Ovary (tissue), 9 donors: ENCODE measurements around the gene ZRANB1. TPM values are rescaled to one million over a fixed set of nuclear protein-coding genes. Genes with fewer than 3 reads are reported as not detected.

Source experiments
- DNase-seq, 5 donors: peaks; one replicate each; pipeline ENCODE4 v3.0.0-alpha.2; 2019 to 2020
- H3K27ac ChIP-seq, 2 donors: fragments of 200-600 bp; one replicate each; pipeline versions ENCODE4 v1.5.1 to v1.8.0; 2019 to 2022
- H3K27me3 ChIP-seq: fragments of 200-600 bp; one replicate; pipeline ENCODE4 v1.8.0; 2022
- H3K36me3 ChIP-seq: fragments of 200-600 bp; sonication (generic); one replicate; pipeline ENCODE4 v1.5.1; 2019
- H3K4me1 ChIP-seq: one replicate; pipeline ENCODE4 v1.8.1; 2013; ENCODE audit warnings: mild to moderate bottlenecking, moderate library complexity; ENCODE audit not compliant: insufficient read depth
- H3K4me3 ChIP-seq: fragments of 200-600 bp; sonication (generic); one replicate; pipeline ENCODE4 v1.5.1; 2017
- H3K9me3 ChIP-seq, 2 donors: fragments of 200-600 bp in 1 of 2; sonication (generic) in 1 of 2; one replicate each; pipeline versions ENCODE4 v1.5.1 to v1.8.1; 2013 to 2019; ENCODE audit warnings: mild to moderate bottlenecking in 1 of 2, moderate library complexity in 1 of 2
- EP300 ChIP-seq: sonication (generic); formaldehyde crosslinking; IDR thresholded peaks from one replicate; pipeline ENCODE4 v1.6.1; 2017; ENCODE audit warnings: antibody characterized with exemption
- POLR2A ChIP-seq: fragments of 450-650 bp; IDR thresholded peaks from one replicate; pipeline ENCODE4 v1.6.1; 2017; ENCODE audit warnings: antibody characterized with exemption, mild to moderate bottlenecking, moderate library complexity
- WGBS, 3 donors: extraction: QIAGEN DNeasy Blood & Tissue Kit in 1 of 3; methylation state at CpG; one replicate each; pipeline versions ENCODE4 v1.1.5 to v1.1.7; 2013 to 2017; 5-methylcytosine and 5-hydroxymethylcytosine counted together
- intact Hi-C, 4 donors: fragments of 100-400 bp; cut with DNase I; formaldehyde crosslinking; loops; one replicate each; pipeline versions ENCODE4 v1.11.0 to v1.15.1; 2022 to 2023
- polyA plus RNA-seq, 2 donors: library from polyadenylated mRNA; stranded (reverse); fragments of 200-250 nt in 1 of 2; fragments of 350-450 nt in 1 of 2; fragmentation: Illumina TruSeq in 1 of 2; extraction: RNeasy Lipid Tissue Mini Kit (QIAGEN cat#74804) in 1 of 2; gene quantifications; one replicate each; pipeline ENCODE4 v1.2.3, GENCODE V29; 2013 to 2014
- total RNA-seq, 7 donors: library from RNA; depleted of rRNA in 2 of 7; stranded (reverse); fragments of >200 nt in 2 of 7; fragmentation: NEBNext Ultra II Directional in 3 of 7; extraction: Animal tissue kit (Norgen Biotek cat#: 25700) in 3 of 7; gene quantifications; one replicate each; pipeline versions ENCODE4 v1.1.0 to v1.2.4, GENCODE V29; 2016 to 2023
- TF ChIP-seq, protein P1 (sequence below), 3 donors: fragments of 450-650 bp in 2 of 3; fragments of 200-600 bp in 1 of 3; IDR thresholded peaks; one replicate each; pipeline versions ENCODE4 v1.5.1 to v1.8.0; 2016 to 2022; ENCODE audit warnings: antibody characterized with exemption in 3 of 3, mild to moderate bottlenecking in 1 of 3
- donor health status: DM: no; HTN: no; CAD: no; lungs with moderate emphysema.
- donor health status: DM: no; HTN: no; CAD: no.
- donor health status: Bipolar disorder and iron deficiency.
- donor health status: DM: yes; HTN: yes; CAD: no.
- donor health status: DM: no; HTN: no; CAD: no.
- donor health status: DM: yes; HTN: yes; CAD: no.

The ZRANB1 gene
- total and polyA plus RNA-seq, 9 donors: 18.9 to 39.6 (median 27.5) TPM

DNA sequence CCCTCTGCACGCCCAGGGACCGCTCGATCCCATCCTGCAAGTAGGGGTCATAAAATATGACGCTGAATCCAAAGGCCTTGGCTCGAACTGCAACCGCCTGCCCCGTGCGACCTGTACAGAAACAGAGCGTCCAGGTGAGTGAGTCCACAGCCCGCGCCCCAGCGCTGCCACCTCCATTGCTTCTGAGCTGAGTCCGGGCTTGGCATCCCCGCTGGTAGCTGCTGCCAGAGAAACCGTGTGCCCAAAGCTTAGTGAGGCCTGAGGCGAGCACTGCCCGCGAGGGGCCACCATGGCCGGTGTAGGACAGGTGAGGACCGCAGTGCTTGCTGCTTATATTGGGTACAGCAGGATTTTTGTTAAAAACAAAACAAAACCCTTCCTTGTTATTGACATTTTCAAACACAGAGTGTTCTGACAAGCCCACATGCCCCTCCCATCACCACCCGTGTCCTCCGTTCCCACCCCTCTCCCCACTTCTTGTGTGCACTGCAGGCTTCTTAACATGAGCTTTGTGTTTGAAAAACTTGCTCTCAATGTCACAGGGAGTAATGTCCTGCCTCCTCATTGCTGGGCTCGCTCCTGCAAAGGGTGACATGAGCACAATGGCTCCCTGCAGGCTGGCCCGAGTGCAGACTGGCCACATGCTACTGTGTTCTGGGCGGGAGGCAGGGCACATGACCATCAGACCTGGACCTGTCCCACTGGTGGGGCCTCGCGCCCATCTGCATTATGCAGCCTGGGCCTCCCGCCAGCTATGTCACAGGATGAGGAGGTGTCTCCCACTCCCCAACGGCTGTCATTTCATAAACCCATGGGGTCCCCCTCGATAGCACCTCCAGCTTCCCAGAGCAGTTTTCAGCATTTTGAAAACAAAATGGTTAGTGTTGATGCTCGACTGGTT, 52.9 kb downstream of the ZRANB1 start:
- intact Hi-C loops: loop anchor here in 3 of 4 donors (5.0 to 10.0 kb wide), 4 partner anchors 60 to 167 kb away; partner anchors contain the start of gene CTBP2 (in 1 of the 3)
- Histone ChIP-seq H3K4me3 (no peak overlapping the region), H3K9me3 (no peaks in the 10 kb centered on the region), H3K36me3 (no peaks in the 10 kb centered on the region), H3K27ac (no peak overlapping the region), H3K4me1 (peaks cover 16% of the 10 kb centered on the region), H3K27me3 (no peaks in the 10 kb centered on the region)
- DNase-seq: peak in 2 of 5 donors; percentile 29 to 37
- TF ChIP-seq EP300 (no peak), POLR2A (no peak)
- TF ChIP-seq, protein P1, sequence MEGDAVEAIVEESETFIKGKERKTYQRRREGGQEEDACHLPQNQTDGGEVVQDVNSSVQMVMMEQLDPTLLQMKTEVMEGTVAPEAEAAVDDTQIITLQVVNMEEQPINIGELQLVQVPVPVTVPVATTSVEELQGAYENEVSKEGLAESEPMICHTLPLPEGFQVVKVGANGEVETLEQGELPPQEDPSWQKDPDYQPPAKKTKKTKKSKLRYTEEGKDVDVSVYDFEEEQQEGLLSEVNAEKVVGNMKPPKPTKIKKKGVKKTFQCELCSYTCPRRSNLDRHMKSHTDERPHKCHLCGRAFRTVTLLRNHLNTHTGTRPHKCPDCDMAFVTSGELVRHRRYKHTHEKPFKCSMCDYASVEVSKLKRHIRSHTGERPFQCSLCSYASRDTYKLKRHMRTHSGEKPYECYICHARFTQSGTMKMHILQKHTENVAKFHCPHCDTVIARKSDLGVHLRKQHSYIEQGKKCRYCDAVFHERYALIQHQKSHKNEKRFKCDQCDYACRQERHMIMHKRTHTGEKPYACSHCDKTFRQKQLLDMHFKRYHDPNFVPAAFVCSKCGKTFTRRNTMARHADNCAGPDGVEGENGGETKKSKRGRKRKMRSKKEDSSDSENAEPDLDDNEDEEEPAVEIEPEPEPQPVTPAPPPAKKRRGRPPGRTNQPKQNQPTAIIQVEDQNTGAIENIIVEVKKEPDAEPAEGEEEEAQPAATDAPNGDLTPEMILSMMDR (IDR thresholded peaks at IDR 0.05): no peak
- WGBS, 3 donors: 79 to 86% (median 80%) methylated on average over 31 of the region's 31 CpGs

DNA sequence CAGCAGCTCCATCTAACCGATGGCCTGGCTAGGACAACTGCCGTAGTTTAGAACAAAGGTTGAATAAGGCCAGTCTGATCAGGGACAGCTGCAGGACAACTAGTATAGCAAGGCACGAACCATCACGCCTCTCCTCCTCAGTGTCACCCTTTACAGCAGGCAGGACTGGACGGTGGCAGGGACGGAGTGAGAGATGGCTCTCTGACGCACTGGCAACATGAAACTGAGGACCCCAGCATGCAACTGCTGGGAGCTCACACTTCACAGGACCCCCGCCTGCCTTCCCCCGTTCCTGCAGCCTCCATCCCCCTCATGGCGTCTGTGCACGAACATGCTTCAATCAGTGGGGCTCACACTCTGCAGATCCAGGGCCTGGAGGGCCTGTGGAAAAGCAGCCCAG, 53.7 kb downstream of the ZRANB1 start:
- H3K4me1 ChIP-seq: peaks cover 24% of the 10 kb centered on the region
- no peak overlapping the region for H3K4me3 ChIP-seq
- no peaks in the 10 kb centered on the region for H3K9me3 ChIP-seq
- TF ChIP-seq, protein P1 (IDR thresholded peaks at IDR 0.05): no peak
- TF ChIP-seq EP300 (no peak), POLR2A (no peak)
- DNase-seq: peak in 2 of 5 donors; percentile 7 to 33
- H3K27me3 ChIP-seq: no peaks in the 10 kb centered on the region
- no peaks in the 10 kb centered on the region for H3K36me3 ChIP-seq
- intact Hi-C loops: loop anchor here in 3 of 4 donors (5.0 to 10.0 kb wide), 4 partner anchors 59 to 167 kb away; partner anchors contain the start of gene CTBP2 (in 1 of the 3)
- 91 to 94% (median 93%) methylated on average over 11 of the region's 11 CpGs for WGBS, 3 donors
- no peak overlapping the region for H3K27ac ChIP-seq

DNA sequence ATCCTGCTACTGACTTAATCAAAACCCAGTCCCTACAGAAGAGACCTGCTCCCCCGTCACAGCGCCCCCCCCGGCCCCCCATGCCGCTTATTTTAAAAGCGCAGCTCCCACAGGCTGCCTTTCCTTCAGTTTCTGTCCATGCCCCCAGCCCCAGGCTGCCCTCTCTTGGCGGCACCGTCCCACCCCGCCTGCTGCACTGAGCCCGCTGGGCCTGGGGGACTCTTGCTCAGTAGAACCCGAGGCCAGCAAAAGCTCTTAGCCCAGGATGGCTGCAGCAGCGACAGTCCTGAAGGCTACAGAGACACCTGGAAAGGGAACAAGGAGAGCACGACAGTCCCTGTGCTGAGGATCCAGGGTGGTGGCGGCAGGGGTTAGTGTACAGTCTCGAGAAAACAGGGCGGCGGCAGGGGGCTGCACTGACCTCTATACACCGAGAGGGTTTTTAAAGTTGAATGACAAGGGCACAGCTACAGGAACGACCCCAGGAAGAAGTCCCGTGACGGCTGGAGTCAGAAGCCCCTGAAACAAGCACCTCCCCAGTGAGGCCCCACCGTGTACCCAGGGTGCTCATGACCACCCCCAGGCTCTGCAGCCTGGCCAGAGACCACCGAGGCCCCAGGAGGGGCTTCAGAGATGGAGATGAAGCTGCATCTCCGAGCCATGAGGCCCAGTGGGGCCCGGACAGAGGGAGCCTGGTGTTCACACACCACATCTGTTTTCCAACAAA, 54.4 kb downstream of the ZRANB1 start:
- WGBS, 3 donors: 84 to 91% (median 84%) methylated on average over 24 of the region's 24 CpGs
- DNase-seq: peak in 2 of 5 donors; percentile 7 to 26
- Histone ChIP-seq H3K36me3 (no peaks in the 10 kb centered on the region), H3K9me3 (no peaks in the 10 kb centered on the region), H3K27me3 (no peaks in the 10 kb centered on the region), H3K4me3 (no peak overlapping the region), H3K4me1 (peaks cover 30% of the 10 kb centered on the region), H3K27ac (no peak overlapping the region)
- intact Hi-C loops: loop anchor here in 3 of 4 donors (5.0 to 10.0 kb wide), 4 partner anchors 59 to 166 kb away; partner anchors contain the start of gene CTBP2 (in 1 of the 3)
- TF ChIP-seq, protein P1 (IDR thresholded peaks at IDR 0.05): no peak
- no peak for TF ChIP-seq POLR2A
- TF ChIP-seq EP300: no peak

DNA sequence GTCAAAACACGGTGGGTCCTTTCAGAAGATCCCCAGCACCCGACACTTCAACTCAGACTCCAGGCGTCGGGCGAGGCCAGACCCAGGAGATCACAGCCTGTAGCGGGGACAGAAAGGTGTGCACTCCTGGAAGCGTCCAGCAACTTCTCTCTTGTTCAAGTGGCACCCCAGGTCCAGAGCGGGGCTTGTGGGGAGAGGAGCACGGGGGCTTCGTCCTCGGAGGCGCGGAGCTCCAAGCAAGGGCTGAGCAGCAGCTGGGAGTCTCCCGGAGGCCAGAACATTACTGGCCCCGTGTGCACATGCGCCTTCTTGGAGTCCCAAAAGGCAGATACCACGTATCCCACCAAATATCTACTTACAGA, 54.9 kb downstream of the ZRANB1 start:
- no peaks in the 10 kb centered on the region for H3K9me3 ChIP-seq
- H3K4me1 ChIP-seq: peaks cover 35% of the 10 kb centered on the region
- no peak for TF ChIP-seq POLR2A
- no peak for TF ChIP-seq EP300
- TF ChIP-seq, protein P1 (IDR thresholded peaks at IDR 0.05): no peak
- no peaks in the 10 kb centered on the region for H3K36me3 ChIP-seq
- no peak overlapping the region for H3K27ac ChIP-seq
- H3K27me3 ChIP-seq: no peaks in the 10 kb centered on the region
- intact Hi-C loops: loop anchor here in 3 of 4 donors (5.0 to 10.0 kb wide), 4 partner anchors 58 to 165 kb away; partner anchors contain the start of gene CTBP2 (in 1 of the 3)
- H3K4me3 ChIP-seq: no peak overlapping the region
- peak in 1 of 5 donors; percentile 9 for DNase-seq
- 86 to 92% (median 91%) methylated on average over 16 to 17 of the region's 17 CpGs for WGBS, 3 donors
